HG03064 (cell line): Measurements from ENCODE around the gene KIAA1614.

Source experiments
- ATAC-seq: cut with Tn5 transposase; IDR thresholded peaks from one replicate; pipeline ENCODE4 v1.9.1; 2021; ENCODE audit warnings: low read depth; ENCODE audit not compliant: unreplicated experiment

Gene KIAA1614

DNA sequence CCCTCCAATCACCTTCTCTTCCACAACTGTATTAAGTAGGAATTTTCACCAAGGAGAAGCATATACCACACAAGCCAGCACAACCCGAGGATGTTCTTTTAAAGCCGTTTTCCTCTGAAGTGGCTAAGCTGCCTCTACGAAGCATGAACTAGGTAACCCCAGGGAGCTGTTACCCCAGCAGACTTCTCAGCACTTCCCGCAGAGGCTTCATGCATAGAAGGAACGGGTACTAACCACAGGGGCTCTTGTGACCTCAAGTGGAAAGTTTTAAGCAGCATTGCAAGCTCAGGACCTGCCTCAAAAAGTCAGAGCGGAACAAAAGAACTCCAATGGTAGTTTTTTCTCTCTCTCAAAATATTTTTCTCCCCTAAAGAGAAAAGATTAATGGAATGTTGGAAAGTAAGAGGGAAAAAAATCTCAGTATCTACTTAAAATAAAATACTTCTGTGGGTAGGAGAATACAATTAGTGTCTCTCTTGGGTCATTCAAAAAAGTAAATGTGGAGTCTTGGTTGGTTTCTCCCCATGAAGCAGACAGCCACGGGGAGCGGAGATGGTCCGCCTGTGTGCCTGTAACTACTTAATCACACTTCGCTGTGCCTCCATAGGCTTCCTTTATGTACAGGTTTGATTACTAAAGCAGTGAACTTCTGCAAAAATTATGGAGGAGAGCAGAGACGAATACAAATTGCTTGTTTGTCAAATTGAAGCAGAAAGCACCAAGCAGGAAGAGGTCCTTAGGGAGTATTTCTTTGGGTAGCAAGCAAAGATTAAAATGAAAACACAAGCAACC lies 69.1 kb downstream of the KIAA1614 start:
- peak; percentile 82 for ATAC-seq

DNA sequence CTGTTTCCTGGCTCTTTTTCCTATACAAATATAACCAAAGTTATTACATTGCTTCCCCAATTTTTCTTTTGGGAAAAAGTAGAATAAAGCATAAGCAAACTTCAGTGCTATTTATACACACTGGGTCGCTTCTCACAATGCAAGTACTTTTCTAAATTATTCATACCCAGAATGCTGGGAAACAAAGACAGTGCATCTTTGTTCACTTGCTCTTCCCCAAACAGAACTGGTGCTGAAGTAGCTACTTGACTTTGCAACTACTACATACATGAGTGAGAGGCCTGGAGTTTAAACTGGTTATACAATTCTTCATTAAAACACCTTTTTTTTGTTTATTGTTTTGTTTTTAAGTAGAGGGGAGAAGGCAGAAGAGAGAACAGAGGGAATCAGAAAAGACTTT lies 69.7 kb downstream of the KIAA1614 start:
- no peak for ATAC-seq

- ATAC-seq: no peak
These were observed 75.6 kb downstream of the KIAA1614 start for GRCh38 chr1:180988253-180988752.

GRCh38 chr1:180994262-180994661 lies 81.6 kb downstream of the KIAA1614 start:
- ATAC-seq: no peak

DNA sequence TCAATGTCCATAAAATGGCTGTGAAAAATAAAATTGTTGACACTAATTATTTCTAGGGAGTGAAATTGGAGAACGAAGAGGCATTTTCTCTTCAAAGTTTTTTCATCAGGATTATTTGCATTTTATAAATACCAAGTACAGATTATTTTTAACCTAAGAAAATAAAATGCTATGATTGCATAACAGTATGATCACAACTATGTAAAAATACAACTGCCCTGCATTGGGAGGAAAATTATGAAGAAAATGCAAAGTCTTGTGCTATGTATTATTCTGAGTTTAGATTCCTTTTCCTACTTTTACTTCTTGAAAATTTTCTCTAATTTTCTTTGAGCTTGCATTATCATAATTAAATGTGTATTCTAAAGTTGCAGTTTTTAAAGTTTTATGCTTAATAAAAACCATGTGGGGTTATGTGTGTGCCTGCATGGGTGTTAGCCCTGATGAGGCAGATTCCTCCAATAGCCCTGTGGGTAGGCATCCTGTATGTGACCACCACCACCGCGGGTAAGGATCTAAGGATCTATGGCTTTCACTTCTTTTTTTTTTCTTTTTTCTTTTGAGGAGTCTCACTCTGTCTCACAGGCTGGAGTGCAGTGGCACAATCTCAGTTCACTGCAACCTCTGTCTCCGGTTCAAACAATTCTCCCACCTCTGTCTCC lies 85.3 kb downstream of the KIAA1614 start:
- no peak for ATAC-seq
